IMR-90 (cell line): Measurements from ENCODE around the gene SAMM50. TPM values are rescaled to one million over a fixed set of nuclear protein-coding genes. Genes with fewer than 3 reads are reported as not detected.

Source experiments
- ELK1 ChIP-seq: fragments of 150-350 bp; IDR thresholded peaks from 2 replicates; pipeline ENCODE4 v1.6.1; 2016; ENCODE audit warnings: low read depth, mild to moderate bottlenecking, low read length, moderate library complexity, borderline replicate concordance
- SMC3 ChIP-seq: fragments of 150-350 bp; IDR thresholded peaks from 2 replicates; pipeline ENCODE4 v1.6.1; 2016; ENCODE audit warnings: low read depth, mild to moderate bottlenecking, antibody characterized with exemption, low read length, moderate library complexity
- polyA plus RNA-seq, 3 experiments: library from polyadenylated mRNA; depleted of rRNA; stranded (reverse); fragments of >200 nt; gene quantifications; 2 replicates each; pipeline ENCODE4 v1.2.3, GENCODE V29; 2012; ENCODE audit warnings: low replicate concordance in 1 of 3
- total RNA-seq: library from RNA; depleted of rRNA; stranded (reverse); fragments of >200 nt; gene quantifications from 2 replicates; pipeline ENCODE4 v1.2.3, GENCODE V29; 2012

Gene SAMM50
- total and polyA plus RNA-seq, 2 of the 4 experiments (the other 2 are of a cell fraction): 40.6 to 43.7 TPM

DNA sequence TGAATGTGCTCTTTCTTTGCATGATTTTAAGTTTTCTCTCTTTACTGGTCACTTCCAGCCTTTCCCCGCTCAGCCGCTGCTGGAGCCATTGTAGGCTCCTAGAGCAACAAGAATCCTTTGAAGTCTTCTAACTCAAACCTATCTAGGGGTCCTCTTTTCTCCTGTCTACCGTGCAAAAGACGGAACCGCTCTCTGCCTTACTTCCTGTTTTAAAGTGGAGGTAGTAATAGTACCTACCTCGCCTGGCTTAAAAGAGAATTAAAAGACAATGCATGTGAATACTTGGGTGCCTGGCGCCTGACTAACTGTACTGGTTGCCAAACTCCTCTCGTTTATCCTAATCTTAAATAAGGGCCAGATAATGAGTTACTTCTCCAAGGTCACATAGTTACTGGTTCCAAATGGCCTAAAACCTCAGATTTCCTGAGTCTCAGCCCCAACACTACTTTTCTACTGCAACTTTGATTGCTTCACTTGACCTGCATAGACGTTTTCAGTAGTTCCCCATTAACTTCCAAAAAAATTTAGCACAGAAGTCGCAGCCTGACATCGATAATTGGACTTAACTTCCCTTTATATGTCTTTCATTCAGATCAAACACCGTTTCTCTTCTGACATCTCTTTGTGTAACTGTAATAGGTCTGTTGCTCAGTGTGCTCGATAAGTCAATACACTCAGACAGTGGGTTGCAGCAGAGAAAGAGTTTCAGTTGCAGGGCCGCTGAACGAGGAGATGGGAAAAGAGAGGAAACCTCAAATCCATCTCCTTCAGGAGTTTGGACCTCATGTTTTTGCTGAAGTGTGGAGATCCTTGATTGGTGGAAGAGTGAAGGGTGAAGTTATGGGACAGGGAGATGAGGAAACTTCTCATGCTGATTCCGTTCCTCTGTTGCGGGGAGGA is 891 bp downstream of the SAMM50 start (continued):
- TF ChIP-seq ELK1: no peak
- no peak for TF ChIP-seq SMC3
